Stimulated activated CD4-positive, alpha-beta T cell treated with anti-CD3 and anti-CD28 coated beads, Interleukin-15, amount 100 ng/mL, for 48 hours (primary cell): ENCODE measurements around the gene CD109.
"Not testable (repeated sequence)": the region's sequence is repeated elsewhere in the genome, so short reads cannot be mapped to it uniquely, and the experiment has no call there.

Experiments
- DNase-seq, 2 donors: peaks; one replicate each; pipeline ENCODE4 v3.0.0-alpha.2; 2020; ENCODE audit warnings: low read depth in 2 of 2

The CD109 gene

GRCh38 chr6:73790574-73790973 is 94.6 kb downstream of the CD109 start:
- no peak for DNase-seq

- DNase-seq, result no peak
Measured at GRCh38 chr6:73791336-73791735, 95.3 kb downstream of the CD109 start.

GRCh38 chr6:73792738-73793137 is 96.7 kb downstream of the CD109 start:
- DNase-seq, result no peak

DNA sequence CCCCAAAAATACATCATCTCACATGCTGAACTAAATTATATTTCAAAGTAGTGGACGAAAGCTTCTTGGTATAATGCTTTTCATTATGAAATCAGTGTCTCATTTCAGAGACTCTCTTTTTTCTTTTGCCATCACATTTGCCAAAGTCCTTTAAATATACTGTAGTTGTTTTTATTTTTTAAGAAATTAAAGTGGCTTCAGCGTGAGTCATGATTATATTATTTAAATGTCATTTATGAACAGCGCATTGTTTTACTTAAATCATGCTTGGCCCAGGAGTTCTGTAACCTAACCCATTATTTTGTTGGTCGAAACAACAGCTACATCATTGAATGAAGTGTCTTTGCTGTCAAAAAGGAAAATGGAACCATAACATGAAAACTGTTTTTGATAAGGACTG is 100.9 kb downstream of the CD109 start:
- DNase-seq, result no peak

- no peak for DNase-seq
Measured at GRCh38 chr6:73797861-73798260, 101.9 kb downstream of the CD109 start.

- DNase-seq, result no peak
Measured at GRCh38 chr6:73798592-73798991, 102.6 kb downstream of the CD109 start.

- no peak for DNase-seq
Measured at GRCh38 chr6:73800997-73801396, 105.0 kb downstream of the CD109 start.

DNA sequence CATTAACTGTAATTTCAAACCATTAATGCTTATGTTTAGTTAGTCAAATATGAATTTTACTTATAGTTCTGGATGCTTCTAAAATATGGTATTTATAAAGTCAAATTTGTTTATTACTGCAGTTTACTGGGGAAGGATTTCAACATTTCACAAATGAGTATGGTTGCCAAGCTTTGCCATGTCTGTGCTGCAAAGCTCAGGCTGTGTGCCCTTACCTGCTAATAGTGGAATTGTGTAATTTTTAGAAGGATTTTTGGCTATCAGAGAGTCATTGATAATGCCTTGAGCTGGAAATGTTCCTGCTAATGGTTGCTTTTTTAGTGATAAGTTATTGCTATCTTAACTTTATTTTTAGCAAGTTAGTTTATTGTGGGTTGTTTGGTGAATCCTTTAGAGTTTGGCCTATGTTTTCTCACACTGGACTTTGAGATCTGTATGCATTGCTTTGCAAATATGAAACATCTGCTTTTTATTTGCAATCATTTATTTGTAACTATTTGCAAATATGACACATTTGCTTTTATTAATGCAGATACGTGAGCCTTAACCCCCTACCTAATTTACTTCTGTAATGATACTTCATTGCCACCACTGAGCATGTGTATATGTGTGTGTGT is 105.8 kb downstream of the CD109 start:
- no peak for DNase-seq

- DNase-seq, result no peak
Measured at GRCh38 chr6:73802366-73802765, 106.4 kb downstream of the CD109 start.

GRCh38 chr6:73803562-73804241 is 107.7 kb downstream of the CD109 start:
- no peak for DNase-seq

- not testable (repeated sequence) for DNase-seq
Measured at GRCh38 chr6:73805221-73805620, 109.2 kb downstream of the CD109 start.

DNA sequence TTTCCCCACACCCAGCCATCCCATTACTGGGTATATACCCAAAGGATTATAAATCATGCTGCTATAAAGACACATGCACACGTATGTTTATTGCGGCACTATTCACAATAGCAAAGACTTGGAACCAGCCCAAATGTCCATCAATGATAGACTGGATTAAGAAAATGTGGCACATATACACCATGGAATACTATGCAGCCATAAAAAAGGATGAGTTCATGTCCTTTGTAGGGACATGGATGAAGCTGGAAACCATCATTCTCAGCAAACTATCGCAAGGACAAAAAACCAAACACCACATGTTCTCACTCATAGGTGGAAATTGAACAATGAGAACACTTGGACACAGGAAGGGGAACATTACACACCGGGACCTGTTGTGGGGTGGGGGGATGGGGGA is 110.0 kb downstream of the CD109 start:
- DNase-seq, result not testable (repeated sequence)

DNA sequence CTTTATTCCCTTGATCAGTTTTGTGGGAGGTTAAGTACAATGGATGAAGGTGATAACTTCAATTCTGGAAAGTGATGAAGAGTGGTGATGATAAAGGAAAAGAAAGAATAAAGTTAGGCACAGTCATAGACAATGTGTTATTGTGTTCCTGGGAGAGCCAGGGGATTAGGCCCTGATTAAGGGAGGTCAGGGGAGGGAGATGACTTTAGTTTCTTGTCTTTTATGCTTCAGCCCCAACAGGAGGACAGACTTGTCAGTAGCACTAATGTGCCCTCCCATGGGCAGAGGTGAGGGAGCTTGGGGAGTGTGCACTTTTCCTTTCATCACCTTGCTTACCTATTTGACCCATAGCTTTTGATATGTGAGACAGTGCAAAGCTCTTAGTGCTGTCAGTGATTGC is 115.7 kb downstream of the CD109 start:
- DNase-seq, result no peak

GRCh38 chr6:73817253-73817652 is 121.2 kb downstream of the CD109 start:
- DNase-seq, result no peak

GRCh38 chr6:73823046-73823735 is 127.2 kb downstream of the CD109 start:
- no peak for DNase-seq

- DNase-seq, result no peak
Measured at GRCh38 chr6:73823832-73824231, 127.8 kb downstream of the CD109 start.

- DNase-seq, result no peak
Measured at GRCh38 chr6:73826571-73826970, 130.6 kb downstream of the CD109 start.

- no peak for DNase-seq
Measured at GRCh38 chr6:73830119-73830518, 134.1 kb downstream of the CD109 start.

- DNase-seq, result no peak
Measured at GRCh38 chr6:73832313-73832712, 136.3 kb downstream of the CD109 start.

- not testable (repeated sequence) for DNase-seq
Measured at GRCh38 chr6:73844696-73845095, 148.7 kb downstream of the CD109 start.

DNA sequence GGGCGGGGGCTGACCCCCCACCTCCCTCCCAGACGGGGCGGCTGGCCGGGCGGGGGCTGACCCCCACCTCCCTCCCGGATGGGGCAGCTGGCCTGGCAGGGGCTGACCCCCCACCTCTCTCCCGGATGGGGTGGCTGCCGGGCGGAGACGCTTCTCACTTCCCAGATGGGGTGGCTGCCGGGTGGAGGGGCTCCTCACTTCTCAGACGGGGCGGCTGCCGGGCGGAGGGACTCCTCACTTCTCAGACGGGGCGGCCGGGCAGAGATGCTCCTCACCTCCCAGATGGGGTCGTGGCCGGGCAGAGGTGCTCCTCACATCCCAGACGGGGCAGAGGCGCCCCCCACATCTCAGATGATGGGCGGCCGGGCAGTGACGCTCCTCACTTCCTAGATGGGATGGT is 155.0 kb downstream of the CD109 start:
- not testable (repeated sequence) for DNase-seq

DNA sequence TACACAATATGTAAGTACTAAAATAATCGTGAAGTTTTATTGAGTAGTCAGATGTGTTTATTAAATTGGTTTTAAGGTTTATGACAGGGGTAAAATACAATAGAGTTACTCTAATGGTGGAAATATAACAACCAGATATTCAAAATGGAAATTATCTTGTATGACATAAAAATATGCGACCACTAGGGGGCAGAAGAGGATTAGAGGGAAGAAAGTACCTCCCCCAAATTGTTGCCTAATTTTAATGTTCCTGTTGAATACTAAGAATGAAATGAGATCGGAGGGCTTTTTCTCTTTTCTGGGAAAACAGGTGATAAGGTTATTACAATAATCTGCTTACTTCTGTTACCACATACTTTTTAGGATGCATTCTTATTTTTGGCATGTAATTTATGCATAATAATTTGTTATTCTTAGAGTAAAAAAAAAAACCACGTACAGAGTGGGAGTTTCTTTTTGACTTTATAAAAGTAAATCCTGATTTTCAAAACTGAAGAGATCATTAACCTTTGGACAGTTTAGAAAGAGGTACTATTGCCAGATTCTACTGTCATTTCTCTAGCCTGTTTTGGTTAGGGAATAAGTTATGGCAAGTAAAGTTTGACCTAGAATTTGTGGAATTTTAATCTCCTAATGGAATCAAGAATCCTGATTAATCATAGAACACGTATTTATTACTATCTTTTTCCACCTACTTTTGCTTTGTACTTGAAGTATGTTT is 159.2 kb downstream of the CD109 start:
- DNase-seq, result peak in 1 of 2 donors; percentile 1
